ENCODE data around the gene PNPLA7.

DNA sequence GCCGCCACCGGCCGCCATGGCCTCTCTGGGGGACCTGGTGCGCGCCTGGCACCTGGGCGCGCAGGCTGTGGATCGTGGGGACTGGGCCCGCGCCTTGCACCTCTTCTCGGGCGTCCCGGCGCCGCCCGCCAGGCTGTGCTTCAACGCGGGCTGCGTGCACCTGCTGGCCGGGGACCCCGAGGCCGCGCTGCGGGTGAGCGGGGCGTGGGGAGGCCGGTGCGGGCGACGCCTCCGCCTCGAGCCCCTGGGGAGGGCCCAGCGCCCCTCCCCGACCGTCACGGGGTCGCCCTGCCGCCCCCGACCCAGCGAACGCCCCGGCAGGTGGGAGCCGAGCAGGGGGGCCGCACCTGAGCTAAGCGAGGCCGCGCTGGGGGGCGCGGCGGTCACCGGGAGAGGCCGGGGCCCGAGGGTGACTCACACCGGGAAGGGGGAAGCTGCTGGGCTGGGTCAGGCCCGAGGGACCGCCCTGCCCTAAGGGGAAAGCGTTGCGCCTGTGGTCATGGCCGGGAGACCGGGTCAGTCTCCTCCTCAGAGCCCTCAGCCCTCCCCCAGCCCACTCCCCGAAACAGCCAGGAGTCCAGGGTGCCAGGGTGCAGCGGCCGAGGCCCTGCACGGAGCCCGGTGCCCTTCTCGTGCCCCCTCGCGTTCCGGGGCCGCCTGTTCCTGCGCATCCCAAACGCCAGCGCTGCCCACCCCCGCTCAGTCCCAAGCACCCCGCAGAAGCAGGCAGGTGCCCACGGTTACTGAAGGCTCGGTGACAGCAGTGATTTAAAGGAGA, 126.5 kb downstream of the PNPLA7 start:
- TF ChIP-seq, protein P1, sequence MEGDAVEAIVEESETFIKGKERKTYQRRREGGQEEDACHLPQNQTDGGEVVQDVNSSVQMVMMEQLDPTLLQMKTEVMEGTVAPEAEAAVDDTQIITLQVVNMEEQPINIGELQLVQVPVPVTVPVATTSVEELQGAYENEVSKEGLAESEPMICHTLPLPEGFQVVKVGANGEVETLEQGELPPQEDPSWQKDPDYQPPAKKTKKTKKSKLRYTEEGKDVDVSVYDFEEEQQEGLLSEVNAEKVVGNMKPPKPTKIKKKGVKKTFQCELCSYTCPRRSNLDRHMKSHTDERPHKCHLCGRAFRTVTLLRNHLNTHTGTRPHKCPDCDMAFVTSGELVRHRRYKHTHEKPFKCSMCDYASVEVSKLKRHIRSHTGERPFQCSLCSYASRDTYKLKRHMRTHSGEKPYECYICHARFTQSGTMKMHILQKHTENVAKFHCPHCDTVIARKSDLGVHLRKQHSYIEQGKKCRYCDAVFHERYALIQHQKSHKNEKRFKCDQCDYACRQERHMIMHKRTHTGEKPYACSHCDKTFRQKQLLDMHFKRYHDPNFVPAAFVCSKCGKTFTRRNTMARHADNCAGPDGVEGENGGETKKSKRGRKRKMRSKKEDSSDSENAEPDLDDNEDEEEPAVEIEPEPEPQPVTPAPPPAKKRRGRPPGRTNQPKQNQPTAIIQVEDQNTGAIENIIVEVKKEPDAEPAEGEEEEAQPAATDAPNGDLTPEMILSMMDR (IDR thresholded peaks at IDR 0.05), result no peak
- TF ChIP-seq YY1 (IDR thresholded peaks at IDR 0.05; ENCODE audit: low read depth) (no peak), POLR2AphosphoS5 (IDR thresholded peaks at IDR 0.05; ENCODE audit: low read depth, low read length) (no peak), JUND (IDR thresholded peaks at IDR 0.05) (no peak)

All from SK-N-SH (cell line).